ENCODE measurements around the gene NARS2.
"Not testable (repeated sequence)": the region's sequence is repeated elsewhere in the genome, so short reads cannot be mapped to it uniquely, and the experiment has no call there.

Gene NARS2

DNA sequence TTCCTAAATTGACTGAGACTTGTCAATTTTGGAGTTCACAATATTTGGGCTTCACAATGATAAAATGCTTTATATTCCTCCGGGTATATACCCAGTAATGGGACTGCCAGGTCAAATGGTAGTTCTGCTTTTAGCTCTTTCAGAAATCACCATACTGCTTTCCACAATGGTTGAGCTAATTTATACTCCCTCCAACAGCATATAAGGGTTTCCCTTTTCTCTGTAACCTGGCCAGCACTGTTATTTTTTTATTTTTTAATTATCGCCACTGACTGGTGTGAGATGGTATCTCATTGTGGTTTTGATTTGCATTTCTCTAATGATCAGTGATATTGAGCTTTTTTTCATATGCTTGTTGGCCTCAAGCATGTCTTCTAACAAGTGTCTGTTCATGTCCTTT is 21.8 kb downstream of the NARS2 start:
- no peak overlapping the region for H3K4me3 ChIP-seq (ENCODE audit: severe bottlenecking)
- H3K4me1 ChIP-seq (ENCODE audit: insufficient read depth, poor library complexity, severe bottlenecking) = no peaks in the 10 kb centered on the region
- ATAC-seq (ENCODE audit: low read depth) (no peak), DNase-seq (ENCODE audit: low spot score) (no peak)
- H3K9me3 ChIP-seq (ENCODE audit: severe bottlenecking) = no peaks in the 10 kb centered on the region
- no peaks in the 10 kb centered on the region for H3K27me3 ChIP-seq (ENCODE audit: insufficient read depth, poor library complexity, severe bottlenecking)
- no peak overlapping the region for H3K27ac ChIP-seq (ENCODE audit: poor library complexity, severe bottlenecking)
- TF ChIP-seq, protein P1, sequence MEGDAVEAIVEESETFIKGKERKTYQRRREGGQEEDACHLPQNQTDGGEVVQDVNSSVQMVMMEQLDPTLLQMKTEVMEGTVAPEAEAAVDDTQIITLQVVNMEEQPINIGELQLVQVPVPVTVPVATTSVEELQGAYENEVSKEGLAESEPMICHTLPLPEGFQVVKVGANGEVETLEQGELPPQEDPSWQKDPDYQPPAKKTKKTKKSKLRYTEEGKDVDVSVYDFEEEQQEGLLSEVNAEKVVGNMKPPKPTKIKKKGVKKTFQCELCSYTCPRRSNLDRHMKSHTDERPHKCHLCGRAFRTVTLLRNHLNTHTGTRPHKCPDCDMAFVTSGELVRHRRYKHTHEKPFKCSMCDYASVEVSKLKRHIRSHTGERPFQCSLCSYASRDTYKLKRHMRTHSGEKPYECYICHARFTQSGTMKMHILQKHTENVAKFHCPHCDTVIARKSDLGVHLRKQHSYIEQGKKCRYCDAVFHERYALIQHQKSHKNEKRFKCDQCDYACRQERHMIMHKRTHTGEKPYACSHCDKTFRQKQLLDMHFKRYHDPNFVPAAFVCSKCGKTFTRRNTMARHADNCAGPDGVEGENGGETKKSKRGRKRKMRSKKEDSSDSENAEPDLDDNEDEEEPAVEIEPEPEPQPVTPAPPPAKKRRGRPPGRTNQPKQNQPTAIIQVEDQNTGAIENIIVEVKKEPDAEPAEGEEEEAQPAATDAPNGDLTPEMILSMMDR (IDR thresholded peaks at IDR 0.05; ENCODE audit: poor library complexity, severe bottlenecking) = no peak
- peaks cover 16% of the 10 kb centered on the region for H3K36me3 ChIP-seq (ENCODE audit: low read depth)

- H3K9me3 ChIP-seq (ENCODE audit: severe bottlenecking); H3K4me3 ChIP-seq (ENCODE audit: severe bottlenecking); H3K27ac ChIP-seq (ENCODE audit: poor library complexity, severe bottlenecking); H3K27me3 ChIP-seq (ENCODE audit: insufficient read depth, poor library complexity, severe bottlenecking); H3K4me1 ChIP-seq (ENCODE audit: insufficient read depth, poor library complexity, severe bottlenecking); DNase-seq (ENCODE audit: low spot score); ATAC-seq (ENCODE audit: low read depth): not testable (repeated sequence)
- peaks cover 13% of the 10 kb centered on the region for H3K36me3 ChIP-seq (ENCODE audit: low read depth)
These were observed 22.5 kb downstream of the NARS2 start for GRCh38 chr11:78552139-78552538.

- no peak overlapping the region for H3K27ac ChIP-seq (ENCODE audit: poor library complexity, severe bottlenecking)
- DNase-seq (ENCODE audit: low spot score) (no peak), ATAC-seq (ENCODE audit: low read depth) (no peak)
- TF ChIP-seq, protein P1 (IDR thresholded peaks at IDR 0.05; ENCODE audit: poor library complexity, severe bottlenecking) = no peak
- H3K4me3 ChIP-seq (ENCODE audit: severe bottlenecking) = no peak overlapping the region
- H3K9me3 ChIP-seq (ENCODE audit: severe bottlenecking) = no peaks in the 10 kb centered on the region
- peaks cover 6% of the 10 kb centered on the region for H3K36me3 ChIP-seq (ENCODE audit: low read depth)
- H3K4me1 ChIP-seq (ENCODE audit: insufficient read depth, poor library complexity, severe bottlenecking) = no peaks in the 10 kb centered on the region
- H3K27me3 ChIP-seq (ENCODE audit: insufficient read depth, poor library complexity, severe bottlenecking) = no peaks in the 10 kb centered on the region
These were observed 23.6 kb downstream of the NARS2 start for GRCh38 chr11:78551066-78551465.

DNA sequence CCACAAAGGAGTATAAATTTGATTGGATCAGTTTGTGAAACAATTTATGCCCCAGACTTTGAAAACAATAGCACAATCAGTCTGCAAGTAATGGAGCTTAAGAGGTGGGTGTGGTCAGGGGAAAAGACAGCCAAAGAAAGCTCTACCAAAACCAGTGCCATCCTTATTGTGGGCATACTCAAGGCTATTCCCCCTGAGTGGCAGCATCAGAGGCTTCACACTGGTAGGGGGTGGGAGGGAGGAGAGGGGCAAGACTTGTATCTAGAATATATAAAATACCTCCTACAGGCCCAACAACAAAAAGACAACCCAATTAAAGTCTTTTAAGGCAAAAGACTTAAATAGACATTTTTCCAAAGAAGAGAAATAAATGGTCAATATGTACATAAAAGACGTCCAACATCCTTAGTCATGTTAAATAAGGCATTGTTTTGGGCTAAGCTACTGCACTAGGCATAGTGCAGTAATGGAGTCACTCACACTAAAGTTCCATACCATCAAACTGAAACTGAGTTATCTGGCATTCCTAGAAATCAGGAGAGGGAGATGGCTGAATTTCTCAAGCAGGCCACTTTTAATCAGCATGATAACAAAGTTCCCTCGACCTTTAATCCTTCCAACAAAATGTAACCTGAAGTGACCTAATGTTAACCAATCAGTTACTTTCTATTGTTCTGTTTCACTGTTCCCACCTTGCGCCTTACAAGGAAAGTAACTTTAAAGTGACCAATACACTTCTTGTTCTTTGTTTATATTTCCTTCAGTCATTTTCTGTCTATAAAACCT is 24.8 kb downstream of the NARS2 start:
- Histone ChIP-seq H3K27me3 (ENCODE audit: insufficient read depth, poor library complexity, severe bottlenecking) (no peaks in the 10 kb centered on the region), H3K4me3 (ENCODE audit: severe bottlenecking) (no peak overlapping the region), H3K4me1 (ENCODE audit: insufficient read depth, poor library complexity, severe bottlenecking) (no peaks in the 10 kb centered on the region), H3K36me3 (ENCODE audit: low read depth) (no peaks in the 10 kb centered on the region), H3K27ac (ENCODE audit: poor library complexity, severe bottlenecking) (no peak overlapping the region), H3K9me3 (ENCODE audit: severe bottlenecking) (no peaks in the 10 kb centered on the region)
- TF ChIP-seq, protein P1 (IDR thresholded peaks at IDR 0.05; ENCODE audit: poor library complexity, severe bottlenecking) = no peak
- no peak for ATAC-seq (ENCODE audit: low read depth)
- no peak for DNase-seq (ENCODE audit: low spot score)

DNA sequence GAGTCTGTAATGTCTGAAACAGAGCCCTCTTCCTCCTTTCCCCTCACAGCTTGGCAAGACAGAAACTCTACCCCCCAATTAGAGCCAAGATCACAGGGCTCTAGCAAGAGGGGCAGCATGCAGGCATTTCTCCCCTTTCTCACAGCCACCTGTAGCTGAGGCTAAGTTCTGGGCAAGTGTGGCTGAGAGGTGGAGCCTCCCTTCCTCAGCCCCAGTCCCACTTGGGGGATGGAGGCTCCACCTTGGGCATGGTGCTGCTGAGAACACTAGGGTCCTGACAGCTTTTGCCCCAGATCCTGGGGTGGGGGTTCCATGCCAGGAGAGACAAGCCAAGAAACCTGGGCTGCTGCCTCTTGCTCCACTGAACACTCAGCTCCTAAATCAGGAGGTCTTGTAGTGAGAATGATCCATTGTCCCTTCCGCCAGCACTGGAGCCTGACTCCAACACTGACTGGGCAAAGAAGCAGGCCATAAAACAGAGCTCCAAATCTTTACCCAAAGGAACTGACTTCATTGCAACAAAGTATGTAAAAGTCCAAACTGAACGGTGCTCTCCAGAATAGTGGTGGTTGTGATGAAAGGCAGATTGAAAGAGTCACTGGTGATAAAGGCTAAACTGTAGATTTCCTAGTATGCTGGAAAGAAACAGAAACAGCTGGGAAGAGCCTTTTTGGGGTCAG is 25.6 kb downstream of the NARS2 start:
- no peak for ATAC-seq (ENCODE audit: low read depth)

More for the DNA sequence above, 25.6 kb downstream of the NARS2 start:
- no peaks in the 10 kb centered on the region for H3K27me3 ChIP-seq (ENCODE audit: insufficient read depth, poor library complexity, severe bottlenecking)
- no peaks in the 10 kb centered on the region for H3K36me3 ChIP-seq (ENCODE audit: low read depth)
- no peak overlapping the region for H3K27ac ChIP-seq (ENCODE audit: poor library complexity, severe bottlenecking)
- DNase-seq (ENCODE audit: low spot score) = no peak
- TF ChIP-seq, protein P1 (IDR thresholded peaks at IDR 0.05; ENCODE audit: poor library complexity, severe bottlenecking) = no peak
- no peaks in the 10 kb centered on the region for H3K9me3 ChIP-seq (ENCODE audit: severe bottlenecking)
- H3K4me1 ChIP-seq (ENCODE audit: insufficient read depth, poor library complexity, severe bottlenecking) = no peaks in the 10 kb centered on the region
- H3K4me3 ChIP-seq (ENCODE audit: severe bottlenecking) = no peak overlapping the region

Measured in RWPE2 (cell line).